Stimulated activated CD8-positive, alpha-beta memory T cell treated with anti-CD3 and anti-CD28 coated beads, Interleukin-12 subunit alpha, Interleukin-12 subunit beta, amount 100 ng/mL, for 24 hours (primary cell): ENCODE data around the gene MAP7.
A peak's percentile ranks its signal among the peaks of the same experiment; 100 is the strongest.
"Not testable (repeated sequence)": the region's sequence is repeated elsewhere in the genome, so short reads cannot be mapped to it uniquely, and the experiment has no call there.

Source experiments
- DNase-seq: peaks from one replicate; pipeline ENCODE4 v3.0.0-alpha.2; 2020; ENCODE audit errors: extremely low read depth

The MAP7 gene

GRCh38 chr6:136550330-136551071 is at the start of gene MAP7:
TSS of gene MAP7 (minus strand) at chr6:136550422. CDS start at chr6:136550408, 14 bp downstream.
- peak; percentile 5 for DNase-seq

- DNase-seq, result no peak
Observed at GRCh38 chr6:136599329-136600011, 49.2 kb upstream of the MAP7 start.

- no peak for DNase-seq
Observed at GRCh38 chr6:136598048-136598447, 47.8 kb upstream of the MAP7 start.

- no peak for DNase-seq
Observed at GRCh38 chr6:136594671-136595070, 44.4 kb upstream of the MAP7 start.

- DNase-seq, result no peak
Observed at GRCh38 chr6:136593748-136594490, 43.7 kb upstream of the MAP7 start.

- DNase-seq, result no peak
Observed at GRCh38 chr6:136592930-136593673, 42.9 kb upstream of the MAP7 start.

GRCh38 chr6:136591617-136592016 is 41.4 kb upstream of the MAP7 start:
- no peak for DNase-seq

- not testable (repeated sequence) for DNase-seq
Observed at GRCh38 chr6:136590846-136591245, 40.6 kb upstream of the MAP7 start.

GRCh38 chr6:136587527-136587926 is 37.3 kb upstream of the MAP7 start:
- no peak for DNase-seq

GRCh38 chr6:136586295-136586694 is 36.1 kb upstream of the MAP7 start:
- DNase-seq, result no peak

GRCh38 chr6:136585523-136585922 is 35.3 kb upstream of the MAP7 start:
- DNase-seq, result not testable (repeated sequence)

GRCh38 chr6:136584290-136584689 is 34.1 kb upstream of the MAP7 start:
- DNase-seq, result not testable (repeated sequence)

GRCh38 chr6:136582711-136583471 is 32.7 kb upstream of the MAP7 start:
- DNase-seq, result no peak

- DNase-seq, result no peak
Observed at GRCh38 chr6:136579800-136580199, 29.6 kb upstream of the MAP7 start.

- no peak for DNase-seq
Observed at GRCh38 chr6:136576821-136577220, 26.6 kb upstream of the MAP7 start.

- no peak for DNase-seq
Observed at GRCh38 chr6:136571496-136571895, 21.3 kb upstream of the MAP7 start.

GRCh38 chr6:136571065-136571464 is 20.8 kb upstream of the MAP7 start:
- no peak for DNase-seq

GRCh38 chr6:136568129-136568528 is 17.9 kb upstream of the MAP7 start:
- no peak for DNase-seq

GRCh38 chr6:136567688-136568087 is 17.5 kb upstream of the MAP7 start:
- DNase-seq, result no peak

- DNase-seq, result no peak
Observed at GRCh38 chr6:136566851-136567250, 16.6 kb upstream of the MAP7 start.

- DNase-seq, result no peak
Observed at GRCh38 chr6:136566007-136566487, 15.8 kb upstream of the MAP7 start.
